ENCODE measurements around the gene PIAS1.

DNA sequence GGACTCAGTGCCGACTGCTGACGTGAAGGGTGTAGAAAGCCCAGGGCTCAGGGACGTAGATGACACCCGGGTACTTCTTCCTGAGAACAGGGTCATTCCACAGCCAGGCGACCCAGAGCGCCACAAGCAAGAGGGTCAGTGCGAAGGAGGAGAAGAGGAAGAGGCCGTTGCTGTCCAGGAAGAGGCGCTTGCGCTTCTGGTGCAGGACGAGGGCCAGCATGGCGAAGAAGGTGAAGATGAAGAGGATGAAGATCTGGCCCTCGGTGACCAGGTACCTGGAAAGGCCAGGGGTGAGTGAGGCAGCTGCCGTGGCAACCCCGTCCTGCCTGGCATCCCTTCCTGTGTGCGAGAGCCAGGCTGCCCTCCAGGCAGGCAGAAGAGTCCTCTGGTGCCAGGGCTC lies 154.0 kb downstream of the PIAS1 start:
- TF ChIP-seq GABPA (IDR thresholded peaks at IDR 0.05; ENCODE audit: low read depth) (no peak), POLR2AphosphoS5 (IDR thresholded peaks at IDR 0.05; ENCODE audit: low read depth) (no peak)
